IMR-90 (cell line): ENCODE results near the gene BTN2A1. TPM values are rescaled to one million over a fixed set of nuclear protein-coding genes. Genes with fewer than 3 reads are reported as not detected.

ENCODE experiments used
- BHLHE40 ChIP-seq: fragments of 150-350 bp; IDR thresholded peaks from 2 replicates; pipeline ENCODE4 v1.6.1; 2016; ENCODE audit warnings: mild to moderate bottlenecking, low read depth, low read length
- FOS ChIP-seq: fragments of 150-350 bp; IDR thresholded peaks from 2 replicates; pipeline ENCODE4 v1.6.1; 2016; ENCODE audit warnings: low read depth, low read length
- MAFK ChIP-seq: IDR thresholded peaks from 2 replicates; pipeline ENCODE4 v1.6.1; 2012; ENCODE audit warnings: low read depth, low read length, improper control_type of control experiment
- MXI1 ChIP-seq: IDR thresholded peaks from 2 replicates; pipeline ENCODE4 v1.6.1; 2012; ENCODE audit warnings: low read depth, mild to moderate bottlenecking, low read length, moderate library complexity, borderline replicate concordance
- POLR2A ChIP-seq: IDR thresholded peaks from 2 replicates; pipeline ENCODE4 v1.6.1; 2012; ENCODE audit warnings: mild to moderate bottlenecking, low read depth, low read length
- polyA plus RNA-seq, 3 experiments: library from polyadenylated mRNA; depleted of rRNA; stranded (reverse); fragments of >200 nt; gene quantifications; 2 replicates each; pipeline ENCODE4 v1.2.3, GENCODE V29; 2012; ENCODE audit warnings: low replicate concordance in 1 of 3
- total RNA-seq: library from RNA; depleted of rRNA; stranded (reverse); fragments of >200 nt; gene quantifications from 2 replicates; pipeline ENCODE4 v1.2.3, GENCODE V29; 2012
- TF ChIP-seq, protein P1 (sequence below): fragments of 150-350 bp; IDR thresholded peaks from 2 replicates; pipeline ENCODE4 v1.6.1; 2017; ENCODE audit warnings: mild to moderate bottlenecking, antibody characterized with exemption, low read length, low read depth

Gene BTN2A1
- total and polyA plus RNA-seq, 2 of the 4 experiments (the other 2 are of a cell fraction), result 13.6 to 40.2 TPM

DNA sequence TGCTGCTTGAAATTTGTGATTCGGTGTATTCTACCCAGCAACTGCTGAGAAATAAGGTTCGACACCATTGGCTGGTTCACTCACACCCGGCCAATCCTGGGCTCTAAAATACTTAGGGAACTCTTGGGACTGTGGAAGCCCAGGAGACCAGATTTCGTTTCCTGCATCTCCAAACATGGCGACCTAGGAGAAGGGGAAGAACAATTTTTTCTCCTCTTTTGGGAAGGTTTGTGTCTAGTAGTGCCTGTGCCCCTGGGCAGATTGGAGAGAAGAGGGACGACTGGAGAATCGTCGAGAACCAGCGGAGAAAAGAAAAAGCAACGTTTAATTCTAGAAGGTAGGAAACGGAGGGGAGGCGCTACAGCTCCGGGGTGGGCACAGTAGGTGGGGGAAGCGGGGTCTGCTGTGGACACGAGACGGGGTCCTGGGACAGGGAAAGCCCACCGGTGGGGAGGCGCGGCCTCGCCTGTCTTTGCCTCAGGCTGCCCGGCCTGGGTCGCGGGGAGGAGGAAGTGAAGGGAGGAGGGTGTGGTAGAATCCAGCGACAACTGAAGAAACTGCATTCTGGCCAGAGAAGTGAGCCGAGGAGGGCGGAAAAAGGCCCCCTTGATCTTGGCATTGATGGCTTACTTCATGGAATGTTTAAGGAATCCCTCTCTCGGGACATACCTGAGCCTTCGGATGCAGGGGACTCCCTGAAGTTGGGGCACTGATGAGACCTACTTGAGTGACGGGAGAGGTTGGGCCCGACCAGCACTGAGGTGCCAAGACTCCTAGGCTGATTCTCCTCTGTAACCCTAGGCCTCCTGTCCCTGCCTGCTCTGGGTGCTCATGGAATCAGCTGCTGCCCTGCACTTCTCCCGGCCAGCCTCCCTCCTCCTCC is at the start of gene BTN2A1 (continued):
- TF ChIP-seq, protein P1, sequence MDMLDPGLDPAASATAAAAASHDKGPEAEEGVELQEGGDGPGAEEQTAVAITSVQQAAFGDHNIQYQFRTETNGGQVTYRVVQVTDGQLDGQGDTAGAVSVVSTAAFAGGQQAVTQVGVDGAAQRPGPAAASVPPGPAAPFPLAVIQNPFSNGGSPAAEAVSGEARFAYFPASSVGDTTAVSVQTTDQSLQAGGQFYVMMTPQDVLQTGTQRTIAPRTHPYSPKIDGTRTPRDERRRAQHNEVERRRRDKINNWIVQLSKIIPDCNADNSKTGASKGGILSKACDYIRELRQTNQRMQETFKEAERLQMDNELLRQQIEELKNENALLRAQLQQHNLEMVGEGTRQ, result no peak
- TF ChIP-seq MXI1 (no peak), MAFK (no peak), FOS (no peak), POLR2A (peak; percentile 54; the same call in 1 of the 2 replicates), BHLHE40 (peak; percentile 23; the same call in 1 of the 2 replicates)
